Middle frontal gyrus (tissue), 1 donor: Measurements from ENCODE around the gene TMUB1.

Source experiments
- DNase-seq: peaks from one replicate; pipeline ENCODE4 v3.0.0-alpha.2; 2015; ENCODE audit warnings: low spot score; ENCODE audit errors: extremely low spot score

TMUB1 gene

DNA sequence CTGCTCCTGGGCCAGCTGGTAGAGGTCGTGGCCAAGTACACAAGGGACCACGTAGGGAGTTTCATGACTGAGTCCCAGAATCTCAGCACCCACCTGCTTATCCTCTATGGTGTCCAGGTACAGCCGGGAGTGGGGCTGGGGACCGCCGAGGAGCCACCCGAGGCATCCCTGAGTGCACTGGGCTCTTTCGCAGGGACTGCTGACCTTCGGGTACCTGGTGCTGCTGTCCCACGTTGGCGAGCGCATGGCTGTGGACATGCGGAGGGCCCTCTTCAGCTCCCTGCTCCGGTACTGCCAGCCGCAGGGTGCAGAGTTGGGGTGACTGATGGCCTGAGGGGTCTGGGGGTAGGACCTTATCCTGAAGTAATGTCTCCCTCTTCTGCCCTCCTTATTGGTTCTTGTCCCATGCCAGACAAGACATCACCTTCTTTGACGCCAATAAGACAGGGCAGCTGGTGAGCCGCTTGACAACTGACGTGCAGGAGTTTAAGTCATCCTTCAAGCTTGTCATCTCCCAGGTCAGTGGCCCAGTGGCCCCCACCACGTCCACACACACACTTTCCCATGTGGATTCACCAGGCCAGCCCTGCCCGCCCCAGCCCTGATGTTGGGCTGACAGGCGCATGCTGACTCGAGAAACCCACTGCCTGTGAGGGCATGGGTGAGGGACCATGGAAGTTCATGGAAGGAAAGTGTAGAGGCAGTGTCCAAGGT, 48.8 kb downstream of the TMUB1 start:
- no peak for DNase-seq

DNA sequence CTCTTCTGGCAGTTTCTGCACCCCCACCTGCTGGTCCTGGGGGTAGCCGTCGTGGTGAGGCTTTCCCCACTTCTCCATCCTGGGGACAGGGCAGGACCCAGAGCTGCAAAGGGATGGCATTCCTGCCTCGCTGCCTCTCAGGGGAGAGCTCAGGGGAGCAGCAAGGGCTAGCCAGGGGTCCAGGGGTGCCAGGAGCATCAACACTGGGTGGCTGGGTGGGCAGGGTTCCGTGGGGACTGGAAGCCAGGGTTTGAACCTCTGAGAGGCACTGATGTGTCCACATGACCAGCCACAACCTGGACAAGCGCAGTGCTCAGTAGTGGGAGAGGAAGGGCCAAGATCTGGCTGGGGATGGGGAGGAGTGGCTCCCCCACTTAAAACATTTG, 49.4 kb downstream of the TMUB1 start:
- DNase-seq, result no peak

DNA sequence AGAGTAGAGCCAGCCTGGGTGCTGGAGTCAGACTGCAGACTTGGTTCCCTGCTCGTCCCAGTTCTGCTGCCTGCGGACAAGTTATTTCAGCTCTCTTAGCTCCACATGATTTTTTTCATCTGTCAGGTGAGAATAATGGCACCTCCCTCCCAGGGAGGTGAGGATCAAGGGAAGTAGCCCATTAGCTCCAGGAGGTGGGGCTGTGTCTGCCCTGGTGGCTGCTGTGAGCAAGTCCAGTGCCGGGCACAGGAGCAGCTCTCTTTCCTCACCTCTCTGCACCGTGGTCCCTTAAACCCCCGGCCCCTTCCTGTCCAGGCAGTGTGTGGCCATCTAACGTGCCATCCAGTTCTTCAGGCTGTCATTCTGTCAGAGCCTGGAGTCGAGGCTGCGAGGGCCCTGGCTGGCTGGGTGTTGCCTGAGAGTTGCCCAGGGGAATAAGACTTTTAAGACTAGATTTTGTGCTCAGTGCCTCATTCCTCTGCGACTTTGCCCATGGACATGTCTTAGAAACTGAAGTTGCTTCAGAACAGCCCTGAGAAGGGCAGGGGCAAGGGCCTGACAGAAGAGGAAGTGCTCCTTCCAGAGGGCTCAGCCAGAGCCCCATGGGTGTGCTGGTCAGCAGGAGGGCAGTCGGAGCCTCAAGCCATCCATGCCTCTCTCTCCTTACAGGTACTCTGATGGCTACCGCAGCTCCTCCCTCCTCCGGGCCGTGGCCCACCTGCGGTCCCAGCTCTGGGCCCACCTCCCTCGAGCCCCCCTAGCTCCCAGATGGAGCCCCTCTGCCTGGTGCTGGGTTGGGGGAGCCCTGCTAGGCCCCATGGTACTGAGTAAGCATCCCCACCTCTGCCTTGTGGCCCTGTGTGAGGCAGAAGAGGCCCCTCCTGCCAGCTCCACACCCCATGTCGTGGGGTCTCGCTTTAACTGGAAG, 50.1 kb downstream of the TMUB1 start:
- DNase-seq, result no peak
